Endothelial cell of umbilical vein (primary cell): ENCODE data around the gene TMEM61. TPM values are rescaled to one million over a fixed set of nuclear protein-coding genes. Genes with fewer than 3 reads are reported as not detected.

ENCODE experiments used
- BruUV-seq: library from RNA; stranded (reverse); fragments of 400-500 nt; replicated peaks from 2 replicates; lab custom pipeline; 2021; lab: Mats Ljungman, UMichigan
- CTCF ChIA-PET: fragments of 300-600, 350-600 bp; sonication (Branson Sonifier 250); formaldehyde crosslinking; loops from one replicate; lab custom pipeline; 2021; ENCODE audit warnings: antibody characterized with exemption, inconsistent platforms; lab: Charles Lee
- POLR2A ChIA-PET: fragments of 300-600, 350-600 bp; sonication (Branson Sonifier 250); formaldehyde crosslinking; loops from one replicate; lab custom pipeline; 2021; ENCODE audit warnings: antibody characterized with exemption, inconsistent platforms; lab: Charles Lee
- DNase-seq: peaks from one replicate; pipeline ENCODE4 v3.0.0-alpha.2; 2011; ENCODE audit warnings: low read depth, low spot score
- FAIRE-seq: peaks from 2 replicates; lab custom pipeline; 2011; peaks lifted over from hg19 to GRCh38; lab: Jason Lieb, UNC
- H2AFZ ChIP-seq: 2 replicates; pipeline ENCODE4 v1.6.0; 2012; ENCODE audit warnings: low read depth, low read length, control low read depth, inconsistent platforms
- H3K27ac ChIP-seq: 2 replicates; pipeline ENCODE4 v1.5.1; 2011; ENCODE audit warnings: low read depth, mild to moderate bottlenecking, control low read depth, low read length, moderate library complexity; ENCODE audit not compliant: insufficient read depth
- H3K27me3 ChIP-seq, 2 experiments: 2 replicates each; pipeline versions ENCODE4 v1.6.0 to v1.6.1; 2011; ENCODE audit warnings: low read length in 2 of 2, mixed read lengths in 1 of 2; ENCODE audit not compliant: control insufficient read depth in 2 of 2, insufficient read depth in 2 of 2
- H3K36me3 ChIP-seq, 2 experiments: 2 replicates in 1 of 2; 3 replicates in 1 of 2; pipeline ENCODE4 v1.5.1; 2011; ENCODE audit warnings: low read length in 2 of 2, mild to moderate bottlenecking in 1 of 2, moderate library complexity in 1 of 2; ENCODE audit not compliant: control insufficient read depth in 2 of 2, insufficient read depth in 2 of 2; ENCODE audit errors: extremely low read depth in 1 of 2
- H3K4me1 ChIP-seq: 3 replicates; pipeline ENCODE4 v1.5.1; 2011; ENCODE audit warnings: mild to moderate bottlenecking, low read length; ENCODE audit not compliant: control insufficient read depth, insufficient read depth; ENCODE audit errors: extremely low read depth
- H3K4me2 ChIP-seq: 2 replicates; pipeline ENCODE4 v1.6.1; 2011; ENCODE audit warnings: low read length, control low read depth, mixed read lengths; ENCODE audit not compliant: insufficient read depth
- H3K4me3 ChIP-seq, 3 experiments: fragments of 200-600 bp in 1 of 3; sonication (generic), shearing (Covaris generic) in 1 of 3; replicated peaks in 1 of 3; 2 replicates each; pipeline ENCODE4 v1.5.1; 2011 to 2016; ENCODE audit warnings: control low read depth in 3 of 3, low read length in 3 of 3, mild to moderate bottlenecking in 2 of 3, inconsistent platforms in 1 of 3, low read depth in 1 of 3, moderate library complexity in 1 of 3; ENCODE audit not compliant: insufficient read depth in 1 of 3
- H3K79me2 ChIP-seq: 2 replicates; pipeline ENCODE4 v1.6.0; 2012; ENCODE audit warnings: low read length, inconsistent platforms; ENCODE audit not compliant: control insufficient read depth, insufficient read depth
- H3K9ac ChIP-seq: replicated peaks from 2 replicates; pipeline ENCODE3; 2011; ENCODE audit warnings: low read length, control low read depth; ENCODE audit not compliant: insufficient read depth; ENCODE audit errors: extremely low read depth
- H3K9me1 ChIP-seq: replicated peaks from 3 replicates; pipeline ENCODE4 v1.6.0; 2011; ENCODE audit warnings: mild to moderate bottlenecking, low read length; ENCODE audit not compliant: control insufficient read depth, insufficient read depth; ENCODE audit errors: extremely low read depth
- H3K9me3 ChIP-seq: replicated peaks from 2 replicates; pipeline ENCODE4 v1.5.1; 2012; ENCODE audit warnings: low read length, inconsistent platforms; ENCODE audit not compliant: control insufficient read depth, insufficient read depth
- H4K20me1 ChIP-seq: replicated peaks from 2 replicates; pipeline ENCODE3; 2011; ENCODE audit warnings: mild to moderate bottlenecking, low read length; ENCODE audit not compliant: control insufficient read depth, insufficient read depth; ENCODE audit errors: extremely low read depth
- CTCF ChIP-seq, 2 donors: IDR thresholded peaks; 1 replicate in 1 of 2; 2 replicates in 1 of 2; pipeline ENCODE4 v1.5.1; 2011; ENCODE audit warnings: low read length in 2 of 2, mild to moderate bottlenecking in 2 of 2, moderate library complexity in 2 of 2, control low read depth in 1 of 2, inconsistent platforms in 1 of 2, low read depth in 1 of 2; ENCODE audit not compliant: insufficient read depth in 1 of 2; ENCODE audit errors: extremely low read depth in 1 of 2
- EZH2 ChIP-seq: IDR thresholded peaks from 2 replicates; pipeline ENCODE4 v1.6.1; 2012; ENCODE audit warnings: borderline replicate concordance, low read depth, mild to moderate bottlenecking, moderate library complexity, low read length, inconsistent platforms; ENCODE audit not compliant: severe bottlenecking
- FOS ChIP-seq: IDR thresholded peaks from 2 replicates; pipeline ENCODE4 v1.6.1; 2011; ENCODE audit warnings: mild to moderate bottlenecking, low read length, moderate library complexity, borderline replicate concordance; ENCODE audit not compliant: insufficient read depth
- GATA2 ChIP-seq: IDR thresholded peaks from 2 replicates; pipeline ENCODE4 v1.7.0; 2011; ENCODE audit warnings: low read depth, mild to moderate bottlenecking, moderate library complexity, mixed read lengths, low read length; ENCODE audit not compliant: insufficient read length, insufficient read depth
- JUN ChIP-seq: IDR thresholded peaks from 2 replicates; pipeline ENCODE4 v1.6.1; 2011; ENCODE audit warnings: borderline replicate concordance, low read depth; ENCODE audit not compliant: insufficient read length, insufficient read depth
- MAX ChIP-seq: IDR thresholded peaks from 2 replicates; pipeline ENCODE4 v1.6.1; 2011; ENCODE audit not compliant: insufficient read depth, insufficient read length
- MYC ChIP-seq: IDR thresholded peaks from one replicate; pipeline ENCODE4 v1.6.1; 2011; ENCODE audit warnings: mild to moderate bottlenecking, low read depth, low read length
- POLR2A ChIP-seq: IDR thresholded peaks from 2 replicates; pipeline ENCODE4 v1.6.1; 2012; ENCODE audit warnings: low read depth, mild to moderate bottlenecking, control low read depth, low read length
- POLR2AphosphoS5 ChIP-seq: IDR thresholded peaks from 2 replicates; pipeline ENCODE4 v1.6.1; 2012; ENCODE audit warnings: low read depth, mild to moderate bottlenecking, control low read depth, low read length, moderate library complexity; ENCODE audit not compliant: insufficient read depth
- dilution Hi-C: fragments of 300-500 bp; cut with MboI; formaldehyde crosslinking; loops from one replicate; pipeline ENCODE4 v1.15.0; 2019; ENCODE audit warnings: low sequenced_read_pairs; ENCODE audit not compliant: extremely low pct_ligation_motif_present
- intact Hi-C: fragments of 100-400 bp; cut with micrococcal nuclease; formaldehyde crosslinking; loops from one replicate; pipeline ENCODE4 v1.10.0; 2022
- polyA plus RNA-seq, 4 experiments: library from polyadenylated mRNA; depleted of rRNA in 3 of 4; stranded (reverse) in 3 of 4; unstranded in 1 of 4; fragments of >200 nt; gene quantifications; 2 replicates each; pipeline versions ENCODE4 v1.2.1 to v1.2.3, GENCODE V29; 2011 to 2012; ENCODE audit warnings: missing spikeins in 1 of 4
- total RNA-seq: library from RNA; stranded (reverse); gene quantifications from 2 replicates; pipeline ENCODE4 v1.2.3, GENCODE V29; 2021

The TMEM61 gene
- total and polyA plus RNA-seq, 2 donors (not counting 3 experiments of a cell fraction or from before 2014, with no cell fraction given): not detected

GRCh38 chr1:54978528-54979326, 1.7 kb upstream of the TMEM61 start:
- no peaks in the 10 kb centered on the region for H4K20me1 ChIP-seq
- no peak for FAIRE-seq
- H3K9me1 ChIP-seq: no peaks in the 10 kb centered on the region
- no peaks in the 10 kb centered on the region for H3K4me1 ChIP-seq
- no TSS peak for BruUV-seq
- peaks cover 22 to 26% of the 10 kb centered on the region in 2 experiments for H3K27me3 ChIP-seq
- no peak overlapping the region for H3K4me3 ChIP-seq
- no peak overlapping the region for H3K9ac ChIP-seq
- intact Hi-C loops: no loop called here
- dilution Hi-C loops: no loop called here
- CTCF ChIA-PET: interaction anchor here (0.8 to 25.0 kb wide), 6 partner anchors 8 to 44 kb away, joined by 3 to 918 read pairs (median 4); no protein-coding TSS in a partner anchor
- H3K27ac ChIP-seq: no peak overlapping the region
- no peaks in the 10 kb centered on the region for H3K79me2 ChIP-seq
- POLR2A ChIA-PET: no interaction called here
- no peaks in the 10 kb centered on the region for H3K36me3 ChIP-seq
- no peak overlapping the region for H2AFZ ChIP-seq
- H3K9me3 ChIP-seq: no peaks in the 10 kb centered on the region
- TF ChIP-seq MYC (no peak), GATA2 (no peak), JUN (no peak)
- no peak overlapping the region for H3K4me2 ChIP-seq
- no peak for DNase-seq

- Histone ChIP-seq H3K79me2 (no peaks in the 10 kb centered on the region), H3K4me3 (no peak overlapping the region), H3K36me3 (no peaks in the 10 kb centered on the region), H3K4me1 (no peaks in the 10 kb centered on the region), H2AFZ (no peak overlapping the region), H3K9me1 (no peaks in the 10 kb centered on the region), H4K20me1 (no peaks in the 10 kb centered on the region), H3K4me2 (no peak overlapping the region), H3K27me3 (peaks cover 20 to 29% of the 10 kb centered on the region in 2 experiments), H3K9me3 (no peaks in the 10 kb centered on the region), H3K9ac (no peak overlapping the region), H3K27ac (no peak overlapping the region)
- no peak for FAIRE-seq
- dilution Hi-C loops: no loop called here
- ChIA-PET POLR2A (no interaction called here), CTCF (interaction anchor here (0.8 to 25.0 kb wide), 4 partner anchors 14 to 43 kb away, joined by 3 to 918 read pairs (median 6); no protein-coding TSS in a partner anchor)
- no peak for TF ChIP-seq POLR2AphosphoS5
- TF ChIP-seq EZH2: no peak
- TF ChIP-seq GATA2: no peak
- no peak for TF ChIP-seq MAX
- no peak for TF ChIP-seq CTCF (IDR thresholded peaks at IDR 0.05; ENCODE audit: extremely low read depth in 1 of 2, insufficient read depth in 1 of 2, low read depth in 1 of 2, low read length in 2 of 2)
- TF ChIP-seq POLR2A: no peak
- TF ChIP-seq FOS: no peak
- no peak for TF ChIP-seq MYC
- TF ChIP-seq JUN: no peak
- BruUV-seq: no TSS peak
- DNase-seq: no peak
- intact Hi-C loops: no loop called here
These were observed 1.0 kb upstream of the TMEM61 start for GRCh38 chr1:54979327-54979891.
